Vagina (tissue), 1 donor: ENCODE measurements around the gene C14orf119. TPM values are rescaled to one million over a fixed set of nuclear protein-coding genes. Genes with fewer than 3 reads are reported as not detected.

Experiments used
- total RNA-seq: library from RNA; depleted of rRNA; stranded (reverse); fragments of >200 nt; gene quantifications from one replicate; pipeline ENCODE4 v1.2.3, GENCODE V29; 2016

C14orf119 gene
- total RNA-seq, 1 donor from 2014 or later: 13.8 TPM

Other genes with a start within 250 kb of the C14orf119 start
- gene LRP10, start 223.8 kb upstream of the C14orf119 start, total RNA-seq: 137 TPM
- 3.9 TPM for gene REM2, start 212.3 kb upstream of the C14orf119 start, total RNA-seq
- 68.5 TPM for gene RBM23, start 176.4 kb upstream of the C14orf119 start, total RNA-seq
- 65.6 TPM for gene PRMT5, start 166.1 kb upstream of the C14orf119 start, total RNA-seq
- 65.6 TPM for gene HAUS4, start 138.4 kb upstream of the C14orf119 start, total RNA-seq
- 21.9 TPM for gene AJUBA, start 113.0 kb upstream of the C14orf119 start, total RNA-seq
- gene C14orf93, start 85.4 kb upstream of the C14orf119 start, total RNA-seq: 16.0 TPM
- gene PSMB5, start 60.6 kb upstream of the C14orf119 start, total RNA-seq: 92.8 TPM
- gene PSMB11, start 53.3 kb upstream of the C14orf119 start, total RNA-seq: not detected
- 5.4 TPM for gene CDH24, start 38.0 kb upstream of the C14orf119 start, total RNA-seq
- 121 TPM for gene ACIN1, start 369 bp upstream of the C14orf119 start, total RNA-seq
- not detected for gene CIROP, start 9.5 kb downstream of the C14orf119 start, total RNA-seq
- not detected for gene CEBPE, start 23.8 kb downstream of the C14orf119 start, total RNA-seq
- 68.5 TPM for gene SLC7A8, start 88.2 kb downstream of the C14orf119 start, total RNA-seq
- not detected for gene RNF212B, start 142.4 kb downstream of the C14orf119 start, total RNA-seq
- 13.5 TPM for gene HOMEZ, start 190.6 kb downstream of the C14orf119 start, total RNA-seq
- 8.6 TPM for gene PPP1R3E, start 207.4 kb downstream of the C14orf119 start, total RNA-seq
- gene BCL2L2, start 211.3 kb downstream of the C14orf119 start, total RNA-seq: 31.7 TPM
- 66.0 TPM for gene PABPN1, start 226.0 kb downstream of the C14orf119 start, total RNA-seq